ENCODE measurements around the gene CEMIP.
A peak's percentile ranks its signal among the peaks of the same experiment; 100 is the strongest.

CEMIP gene

DNA sequence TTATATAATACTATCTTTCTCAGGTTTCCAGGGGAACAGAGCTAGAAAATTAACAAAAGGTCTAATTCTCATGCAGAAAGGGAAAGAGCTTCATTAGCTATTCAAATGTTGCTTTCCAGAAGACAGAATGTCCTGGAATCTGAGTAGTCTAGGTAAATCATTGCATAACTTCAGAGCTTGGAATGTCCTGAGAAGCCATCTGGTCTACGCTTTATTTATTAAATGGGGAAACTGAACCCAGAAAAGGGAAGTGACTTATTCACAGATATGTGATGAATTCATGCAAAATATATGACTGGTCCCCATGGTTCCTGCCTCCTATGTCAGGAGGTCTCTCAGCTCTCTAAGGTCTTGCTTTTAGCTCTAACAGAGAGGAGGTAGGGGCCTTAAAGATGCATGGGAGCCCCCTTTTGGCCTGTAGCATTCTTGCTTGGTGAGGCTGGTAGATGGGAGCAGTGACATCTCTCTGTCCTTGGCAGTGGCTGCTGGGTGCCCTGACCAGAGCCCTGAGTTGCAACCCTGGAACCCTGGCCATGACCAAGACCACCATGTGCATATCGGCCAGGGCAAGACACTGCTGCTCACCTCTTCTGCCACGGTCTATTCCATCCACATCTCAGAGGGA is 99.2 kb downstream of the CEMIP start:
- in situ Hi-C loops (cut with HindIII; ENCODE audit: low pct_ligation_motif_present, low sequenced_read_pairs), result no loop called here

DNA sequence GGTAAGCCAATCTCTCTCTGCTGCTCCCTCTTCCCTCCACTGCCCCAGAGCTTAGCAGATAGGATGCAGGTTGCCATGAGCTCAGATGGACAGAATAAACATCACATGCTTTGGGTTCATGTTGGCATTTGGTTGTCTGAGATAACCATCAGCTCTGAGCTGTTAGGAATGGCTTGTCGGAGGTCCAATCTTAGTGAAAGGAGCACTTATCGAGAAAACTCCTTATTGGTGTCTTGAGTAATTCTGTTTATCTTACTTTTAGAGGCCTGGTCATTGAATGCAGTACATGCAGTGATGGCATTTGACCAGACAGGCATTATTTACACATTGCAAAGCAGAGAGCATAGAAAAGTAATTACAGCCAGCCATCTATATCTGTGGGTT is 99.7 kb downstream of the CEMIP start:
- Histone ChIP-seq H3K27ac (no peak overlapping the region), H3K36me3 (replicated peaks) (no peaks in the 10 kb centered on the region), H3K27me3 (replicated peaks) (no peaks in the 10 kb centered on the region), H3K4me3 (ENCODE audit: low read depth, low read length) (no peak overlapping the region)
- DNase-seq, result no peak
- in situ Hi-C loops (cut with HindIII; ENCODE audit: low pct_ligation_motif_present, low sequenced_read_pairs), result no loop called here
- TF ChIP-seq, protein P1, sequence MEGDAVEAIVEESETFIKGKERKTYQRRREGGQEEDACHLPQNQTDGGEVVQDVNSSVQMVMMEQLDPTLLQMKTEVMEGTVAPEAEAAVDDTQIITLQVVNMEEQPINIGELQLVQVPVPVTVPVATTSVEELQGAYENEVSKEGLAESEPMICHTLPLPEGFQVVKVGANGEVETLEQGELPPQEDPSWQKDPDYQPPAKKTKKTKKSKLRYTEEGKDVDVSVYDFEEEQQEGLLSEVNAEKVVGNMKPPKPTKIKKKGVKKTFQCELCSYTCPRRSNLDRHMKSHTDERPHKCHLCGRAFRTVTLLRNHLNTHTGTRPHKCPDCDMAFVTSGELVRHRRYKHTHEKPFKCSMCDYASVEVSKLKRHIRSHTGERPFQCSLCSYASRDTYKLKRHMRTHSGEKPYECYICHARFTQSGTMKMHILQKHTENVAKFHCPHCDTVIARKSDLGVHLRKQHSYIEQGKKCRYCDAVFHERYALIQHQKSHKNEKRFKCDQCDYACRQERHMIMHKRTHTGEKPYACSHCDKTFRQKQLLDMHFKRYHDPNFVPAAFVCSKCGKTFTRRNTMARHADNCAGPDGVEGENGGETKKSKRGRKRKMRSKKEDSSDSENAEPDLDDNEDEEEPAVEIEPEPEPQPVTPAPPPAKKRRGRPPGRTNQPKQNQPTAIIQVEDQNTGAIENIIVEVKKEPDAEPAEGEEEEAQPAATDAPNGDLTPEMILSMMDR (IDR thresholded peaks at IDR 0.05; ENCODE audit: low read depth, low read length, missing control alignments), result no peak

More for the DNA sequence above, 99.2 kb downstream of the CEMIP start:
- TF ChIP-seq, protein P1 (IDR thresholded peaks at IDR 0.05; ENCODE audit: low read depth, low read length, missing control alignments), result no peak
- H3K4me3 ChIP-seq (ENCODE audit: low read depth, low read length), result no peak overlapping the region
- no peaks in the 10 kb centered on the region for H3K27me3 ChIP-seq (replicated peaks)
- peak; percentile 1 for DNase-seq
- H3K36me3 ChIP-seq (replicated peaks), result no peaks in the 10 kb centered on the region
- H3K27ac ChIP-seq, result no peak overlapping the region

DNA sequence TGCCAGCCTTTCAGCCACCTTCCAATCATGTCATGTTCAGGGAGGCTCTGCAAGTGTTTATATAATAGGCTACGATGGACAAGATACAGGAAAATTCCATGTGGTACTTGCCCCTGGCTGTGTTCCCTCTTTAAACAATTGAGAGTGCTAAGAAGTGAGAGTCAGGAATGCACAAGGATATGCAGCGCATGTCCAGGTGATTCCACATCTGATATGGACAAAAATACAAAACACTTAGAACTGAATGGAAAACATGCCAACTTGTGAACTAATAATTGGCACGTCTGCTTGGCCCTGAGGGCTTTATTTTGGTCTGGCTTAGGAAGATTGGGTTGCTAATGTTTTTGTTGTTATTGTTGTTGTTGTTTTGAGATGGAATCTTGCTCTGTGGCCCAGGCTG is 100.9 kb downstream of the CEMIP start:
- in situ Hi-C loops (cut with HindIII; ENCODE audit: low pct_ligation_motif_present, low sequenced_read_pairs), result no loop called here
- H3K36me3 ChIP-seq (replicated peaks), result no peaks in the 10 kb centered on the region

DNA sequence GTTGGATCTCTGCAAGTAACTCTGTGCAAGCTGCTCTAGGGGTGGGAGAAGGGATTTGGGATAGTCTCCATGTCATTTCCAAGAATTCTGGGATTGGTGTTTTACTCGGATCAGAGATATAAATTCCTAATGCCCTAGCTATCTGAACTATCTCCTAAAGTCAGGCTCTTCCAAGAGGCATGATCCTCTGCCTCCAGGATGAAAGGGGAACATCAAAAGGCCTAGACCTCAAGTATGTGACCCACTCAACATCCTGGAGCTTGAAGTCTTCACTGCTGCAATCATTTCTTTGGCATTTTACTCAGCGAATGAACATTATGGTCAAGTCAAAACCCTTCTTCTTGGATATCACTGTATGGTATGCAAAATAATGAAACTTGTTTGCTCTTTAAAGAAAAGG is 104.5 kb downstream of the CEMIP start:
- Histone ChIP-seq H3K27ac (no peak overlapping the region), H3K4me3 (ENCODE audit: low read depth, low read length) (no peak overlapping the region), H3K36me3 (replicated peaks) (no peaks in the 10 kb centered on the region), H3K27me3 (replicated peaks) (no peaks in the 10 kb centered on the region)
- DNase-seq, result no peak
- in situ Hi-C loops (cut with HindIII; ENCODE audit: low pct_ligation_motif_present, low sequenced_read_pairs), result no loop called here
- TF ChIP-seq, protein P1 (IDR thresholded peaks at IDR 0.05; ENCODE audit: low read depth, low read length, missing control alignments), result no peak

More for the DNA sequence above, 100.9 kb downstream of the CEMIP start:
- DNase-seq, result no peak
- TF ChIP-seq, protein P1 (IDR thresholded peaks at IDR 0.05; ENCODE audit: low read depth, low read length, missing control alignments), result no peak
- no peak overlapping the region for H3K4me3 ChIP-seq (ENCODE audit: low read depth, low read length)
- no peaks in the 10 kb centered on the region for H3K27me3 ChIP-seq (replicated peaks)
- H3K27ac ChIP-seq, result no peak overlapping the region

DNA sequence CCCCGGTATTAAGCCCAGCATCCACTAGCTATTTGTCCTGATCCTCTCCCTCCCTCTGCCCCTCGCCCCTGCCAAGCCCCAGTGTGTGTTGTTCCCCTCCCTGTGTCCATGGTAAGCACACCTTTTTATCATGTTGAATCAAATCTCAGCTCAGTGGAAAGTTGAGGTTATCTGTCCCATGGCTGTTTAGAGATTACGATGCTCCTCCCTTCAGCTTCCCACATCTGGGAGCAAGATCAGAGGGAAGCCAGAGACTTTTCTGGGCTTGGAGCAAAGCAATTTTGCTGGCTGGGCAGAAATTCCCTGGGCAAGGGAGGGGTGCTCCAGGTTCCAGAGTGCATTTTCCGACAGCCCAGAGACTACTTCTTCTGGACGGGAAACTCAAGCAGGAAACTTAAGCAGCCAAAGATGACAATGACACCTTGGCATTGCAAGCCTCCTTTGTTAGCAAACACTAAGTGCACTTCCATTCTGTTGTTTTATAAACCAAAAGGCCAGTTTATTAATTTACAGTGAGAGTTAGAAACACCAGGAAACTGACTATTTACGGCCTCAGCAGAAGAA is 105.9 kb downstream of the CEMIP start:
- TF ChIP-seq, protein P1 (IDR thresholded peaks at IDR 0.05; ENCODE audit: low read depth, low read length, missing control alignments), result no peak
- no peaks in the 10 kb centered on the region for H3K36me3 ChIP-seq (replicated peaks)
- in situ Hi-C loops (cut with HindIII; ENCODE audit: low pct_ligation_motif_present, low sequenced_read_pairs), result no loop called here
- no peak overlapping the region for H3K27ac ChIP-seq
- no peak for DNase-seq
- no peaks in the 10 kb centered on the region for H3K27me3 ChIP-seq (replicated peaks)
- H3K4me3 ChIP-seq (ENCODE audit: low read depth, low read length), result no peak overlapping the region

DNA sequence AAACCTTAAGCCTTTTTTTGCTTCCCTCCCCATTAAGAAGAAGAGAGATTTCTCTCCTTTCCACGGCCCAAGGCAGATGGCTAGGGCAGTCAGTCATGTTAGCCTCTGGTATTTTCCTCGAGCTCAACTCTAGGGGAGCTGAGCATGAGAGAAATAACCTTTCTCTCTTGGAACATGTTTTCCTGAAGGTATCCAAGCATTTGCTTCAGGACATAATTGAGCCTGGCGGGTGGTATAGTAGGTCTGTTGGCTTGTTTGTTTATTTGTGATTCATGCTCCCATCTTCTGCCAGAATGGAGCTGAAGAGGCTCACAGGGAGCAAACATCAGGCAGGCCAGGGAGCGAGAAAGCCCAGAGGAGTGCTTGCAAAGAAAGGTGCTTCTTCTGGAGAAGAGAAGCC is 108.0 kb downstream of the CEMIP start:
- no peak overlapping the region for H3K4me3 ChIP-seq (ENCODE audit: low read depth, low read length)
- in situ Hi-C loops (cut with HindIII; ENCODE audit: low pct_ligation_motif_present, low sequenced_read_pairs), result no loop called here
- TF ChIP-seq, protein P1 (IDR thresholded peaks at IDR 0.05; ENCODE audit: low read depth, low read length, missing control alignments), result no peak

More for the DNA sequence above, 108.0 kb downstream of the CEMIP start:
- no peaks in the 10 kb centered on the region for H3K36me3 ChIP-seq (replicated peaks)
- H3K27me3 ChIP-seq (replicated peaks), result no peaks in the 10 kb centered on the region
- no peak for DNase-seq
- H3K27ac ChIP-seq, result no peak overlapping the region
